Esophagus muscularis mucosa (tissue), 4 donors: ENCODE results near the gene MEN1.

Experiments
- CTCF ChIP-seq, 3 experiments: fragments of 200-600 bp in 2 of 3; fragments of 450-650 bp in 1 of 3; sonication (generic) in 2 of 3; IDR thresholded peaks; one replicate each; pipeline ENCODE4 v1.5.1; 2017 to 2019; ENCODE audit warnings: antibody characterized with exemption in 3 of 3, mild to moderate bottlenecking in 2 of 3, moderate library complexity in 1 of 3
- EP300 ChIP-seq: sonication (generic); formaldehyde crosslinking; IDR thresholded peaks from one replicate; pipeline ENCODE4 v1.6.1; 2017; ENCODE audit warnings: antibody characterized with exemption
- POLR2A ChIP-seq: fragments of 450-650 bp; IDR thresholded peaks from one replicate; pipeline ENCODE4 v1.6.1; 2017; ENCODE audit warnings: antibody characterized with exemption, moderate library complexity, mild to moderate bottlenecking, low read depth
- POLR2AphosphoS5 ChIP-seq, 2 donors: sonication (generic); formaldehyde crosslinking; IDR thresholded peaks; one replicate each; pipeline ENCODE4 v1.6.1; 2017; ENCODE audit warnings: antibody characterized with exemption in 2 of 2

- no peak for TF ChIP-seq POLR2A
- TF ChIP-seq POLR2AphosphoS5 (IDR thresholded peaks at IDR 0.05), result no peak
- TF ChIP-seq CTCF (IDR thresholded peaks at IDR 0.05), result no peak
- no peak for TF ChIP-seq EP300
Observed at GRCh38 chr11:64829536-64830251, 19.3 kb upstream of the MEN1 start.
